SIG-M5 treated with dmso at 0.1 percent for 504 hours (cell line): ENCODE results near the gene MAML3.

Source experiments
- DNase-seq: peaks from one replicate; lab custom pipeline; 2025; ENCODE audit not compliant: unreplicated experiment; lab: John Stamatoyannopoulos, UW

Gene MAML3

GRCh38 chr4:139672215-139672614, 481.8 kb downstream of the MAML3 start:
- DNase-seq: no peak

- no peak for DNase-seq
These were observed 483.2 kb downstream of the MAML3 start for GRCh38 chr4:139670775-139671174.

- DNase-seq: no peak
These were observed 484.1 kb downstream of the MAML3 start for GRCh38 chr4:139669890-139670289.

GRCh38 chr4:139669335-139669734, 484.6 kb downstream of the MAML3 start:
- DNase-seq: no peak

- DNase-seq: no peak
These were observed 485.3 kb downstream of the MAML3 start for GRCh38 chr4:139668658-139669201.

GRCh38 chr4:139668036-139668435, 485.9 kb downstream of the MAML3 start:
- no peak for DNase-seq
